Measurements from ENCODE around the gene FKBP8. TPM values are rescaled to one million over a fixed set of nuclear protein-coding genes. Genes with fewer than 3 reads are reported as not detected.

FKBP8 gene
- polyA plus RNA-seq, 3 donors: 78.0 to 159 (median 81.2) TPM

DNA sequence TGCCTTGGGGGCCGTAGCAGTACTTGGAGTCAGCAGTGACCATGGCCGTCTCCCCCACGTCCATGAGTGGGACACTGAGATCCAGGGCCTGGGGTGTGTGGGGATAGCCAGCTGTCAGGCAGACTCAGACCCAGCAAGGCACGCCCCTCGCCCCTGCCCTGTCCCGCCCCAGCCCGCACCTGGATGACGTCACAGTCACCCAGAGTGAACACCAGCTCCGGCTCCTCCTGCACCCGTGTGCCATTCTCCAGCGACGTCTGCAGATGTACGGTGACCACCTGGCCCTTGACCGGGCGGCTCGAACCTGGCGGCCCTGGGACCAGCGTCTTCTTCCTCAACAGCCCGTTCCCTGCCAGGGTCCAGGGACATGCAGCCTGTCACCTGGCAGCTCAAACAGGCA lies 4.0 kb downstream of the FKBP8 start:
- Histone ChIP-seq H3K9ac (ENCODE audit: insufficient read depth, low read length, poor library complexity, severe bottlenecking) (no peak overlapping the region), H3K27me3 (ENCODE audit: control insufficient read depth in 2 of 2, insufficient read depth in 2 of 2, low read length in 2 of 2) (no peaks in the 10 kb centered on the region), H4K20me1 (ENCODE audit: insufficient read depth, low read length) (no peaks in the 10 kb centered on the region), H3K27ac (ENCODE audit: low read depth in 1 of 2, low read length in 2 of 2) (no peak overlapping the region), H3K4me2 (replicated peaks; ENCODE audit: extremely low read depth, low read length, poor library complexity, severe bottlenecking) (no peak overlapping the region), H3K36me3 (replicated peaks in 1 of 2; ENCODE audit: control insufficient read depth in 1 of 2, insufficient read depth in 2 of 2, low read length in 2 of 2) (peaks cover 46 to 68% of the 10 kb centered on the region in 2 donors), H3K79me2 (ENCODE audit: insufficient read depth, low read length) (peaks cover 16% of the 10 kb centered on the region), H3K4me1 (ENCODE audit: control insufficient read depth in 1 of 2, insufficient read depth in 2 of 2, low read length in 2 of 2) (peaks cover 17% of the 10 kb centered on the region in 2 donors), H2AFZ (ENCODE audit: insufficient read depth, low read depth, low read length, poor library complexity, severe bottlenecking) (no peak overlapping the region), H3K4me3 (replicated peaks in 1 of 3; ENCODE audit: low read depth in 2 of 3, low read length in 3 of 3) (no peak overlapping the region), H3K9me3 (replicated peaks in 1 of 2; ENCODE audit: control insufficient read depth in 1 of 2, insufficient read depth in 1 of 2, low read length in 2 of 2) (no peaks in the 10 kb centered on the region)
- H3K4me3 Mint-ChIP-seq: no peak overlapping the region
- 97% methylated on average over 19 of the region's 19 CpGs for WGBS (ENCODE audit: insufficient coverage)
- TF ChIP-seq, protein P1, sequence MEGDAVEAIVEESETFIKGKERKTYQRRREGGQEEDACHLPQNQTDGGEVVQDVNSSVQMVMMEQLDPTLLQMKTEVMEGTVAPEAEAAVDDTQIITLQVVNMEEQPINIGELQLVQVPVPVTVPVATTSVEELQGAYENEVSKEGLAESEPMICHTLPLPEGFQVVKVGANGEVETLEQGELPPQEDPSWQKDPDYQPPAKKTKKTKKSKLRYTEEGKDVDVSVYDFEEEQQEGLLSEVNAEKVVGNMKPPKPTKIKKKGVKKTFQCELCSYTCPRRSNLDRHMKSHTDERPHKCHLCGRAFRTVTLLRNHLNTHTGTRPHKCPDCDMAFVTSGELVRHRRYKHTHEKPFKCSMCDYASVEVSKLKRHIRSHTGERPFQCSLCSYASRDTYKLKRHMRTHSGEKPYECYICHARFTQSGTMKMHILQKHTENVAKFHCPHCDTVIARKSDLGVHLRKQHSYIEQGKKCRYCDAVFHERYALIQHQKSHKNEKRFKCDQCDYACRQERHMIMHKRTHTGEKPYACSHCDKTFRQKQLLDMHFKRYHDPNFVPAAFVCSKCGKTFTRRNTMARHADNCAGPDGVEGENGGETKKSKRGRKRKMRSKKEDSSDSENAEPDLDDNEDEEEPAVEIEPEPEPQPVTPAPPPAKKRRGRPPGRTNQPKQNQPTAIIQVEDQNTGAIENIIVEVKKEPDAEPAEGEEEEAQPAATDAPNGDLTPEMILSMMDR (IDR thresholded peaks at IDR 0.05): no peak
- intact Hi-C loops (cut with micrococcal nuclease): no loop called here
- no peak for DNase-seq
- H3K4me1 Mint-ChIP-seq: peaks cover 21% of the 10 kb centered on the region
- H3K27me3 Mint-ChIP-seq (ENCODE audit: low read depth in 3 of 3): no peaks in the 10 kb centered on the region
- peaks cover 0 to 2% (median 0%) of the 10 kb centered on the region in 7 donors for H3K9me3 Mint-ChIP-seq
- peaks cover 55 to 67% of the 10 kb centered on the region in 2 donors for H3K36me3 Mint-ChIP-seq
- no peak overlapping the region for H3K27ac Mint-ChIP-seq

DNA sequence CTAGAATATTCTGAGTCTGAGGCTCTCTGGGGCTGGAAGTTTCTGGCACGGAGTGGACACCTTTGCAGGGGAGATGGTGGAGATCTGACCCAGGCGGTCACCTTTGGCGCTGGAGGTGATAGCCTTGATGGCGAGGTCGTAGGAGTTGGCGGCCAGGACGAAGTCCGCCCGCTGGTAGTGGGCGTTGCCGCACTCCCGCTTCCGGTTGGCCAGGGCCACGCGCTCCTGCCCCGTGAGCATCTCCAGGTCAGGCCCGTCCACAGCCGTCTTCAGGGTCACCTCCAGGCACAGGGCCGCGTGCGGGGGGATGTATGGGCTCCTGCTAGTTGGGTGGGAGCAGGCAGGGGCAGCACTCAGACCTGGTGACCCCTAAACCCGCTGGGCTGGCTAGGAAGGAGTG lies 5.3 kb downstream of the FKBP8 start:
- no peak overlapping the region for H3K4me3 Mint-ChIP-seq
- TF ChIP-seq, protein P1 (IDR thresholded peaks at IDR 0.05): no peak
- Histone ChIP-seq H3K4me3 (replicated peaks in 1 of 3; ENCODE audit: low read depth in 2 of 3, low read length in 3 of 3) (no peak overlapping the region), H2AFZ (ENCODE audit: insufficient read depth, low read depth, low read length, poor library complexity, severe bottlenecking) (no peak overlapping the region), H3K27ac (ENCODE audit: low read depth in 1 of 2, low read length in 2 of 2) (no peak overlapping the region), H3K4me1 (ENCODE audit: control insufficient read depth in 1 of 2, insufficient read depth in 2 of 2, low read length in 2 of 2) (peaks cover 10 to 11% of the 10 kb centered on the region in 2 donors), H3K9ac (ENCODE audit: insufficient read depth, low read length, poor library complexity, severe bottlenecking) (no peak overlapping the region), H4K20me1 (ENCODE audit: insufficient read depth, low read length) (no peaks in the 10 kb centered on the region), H3K4me2 (replicated peaks; ENCODE audit: extremely low read depth, low read length, poor library complexity, severe bottlenecking) (no peak overlapping the region), H3K36me3 (replicated peaks in 1 of 2; ENCODE audit: control insufficient read depth in 1 of 2, insufficient read depth in 2 of 2, low read length in 2 of 2) (peaks cover 48 to 74% of the 10 kb centered on the region in 2 donors), H3K27me3 (ENCODE audit: control insufficient read depth in 2 of 2, insufficient read depth in 2 of 2, low read length in 2 of 2) (no peaks in the 10 kb centered on the region), H3K9me3 (replicated peaks in 1 of 2; ENCODE audit: control insufficient read depth in 1 of 2, insufficient read depth in 1 of 2, low read length in 2 of 2) (no peaks in the 10 kb centered on the region), H3K79me2 (ENCODE audit: insufficient read depth, low read length) (peaks cover 16% of the 10 kb centered on the region)
- no peak for DNase-seq
- H3K36me3 Mint-ChIP-seq: peaks cover 59 to 77% of the 10 kb centered on the region in 2 donors
- 97% methylated on average over 17 of the region's 22 CpGs for WGBS (ENCODE audit: insufficient coverage)
- intact Hi-C loops (cut with micrococcal nuclease): no loop called here
- H3K4me1 Mint-ChIP-seq: peaks cover 14% of the 10 kb centered on the region
- H3K27ac Mint-ChIP-seq: peak overlapping the region in 1 of 7 donors; percentile 48
- no peaks in the 10 kb centered on the region for H3K27me3 Mint-ChIP-seq (ENCODE audit: low read depth in 3 of 3)
- H3K9me3 Mint-ChIP-seq: peaks cover 0 to 2% (median 0%) of the 10 kb centered on the region in 7 donors
